GM19099 (cell line): ENCODE measurements around the gene HRNR.

Source experiments
- POLR2A ChIP-seq: IDR thresholded peaks from 3 replicates; pipeline ENCODE4 v1.6.1; 2011; ENCODE audit warnings: low read depth; ENCODE audit not compliant: insufficient read length; ENCODE audit errors: extremely low read depth

Gene HRNR

DNA sequence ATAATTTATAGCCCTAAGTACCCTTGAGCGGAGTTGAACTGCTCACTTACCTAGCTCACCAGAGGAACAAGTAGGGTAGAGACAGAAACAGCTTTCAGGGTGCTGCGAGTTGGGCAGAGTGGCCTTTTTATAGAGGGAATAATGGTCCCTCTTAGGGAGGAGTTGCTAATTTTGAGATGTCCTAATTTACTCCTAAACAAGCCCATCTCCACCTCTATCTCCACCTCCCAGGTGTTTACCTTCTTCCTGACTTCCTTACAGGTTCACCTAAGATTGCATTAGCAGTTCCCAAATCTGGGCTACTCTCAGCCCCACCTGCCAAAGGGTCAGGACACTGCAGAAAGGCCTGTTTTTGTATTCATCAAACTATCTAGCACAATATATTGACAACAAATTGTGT lies at the start of gene HRNR:
TSS of gene HRNR (minus strand) at position 101 of the 400 bp plus-strand sequence. CDS start 940 bp downstream, outside the sequence.
- TF ChIP-seq POLR2A, result no peak

DNA sequence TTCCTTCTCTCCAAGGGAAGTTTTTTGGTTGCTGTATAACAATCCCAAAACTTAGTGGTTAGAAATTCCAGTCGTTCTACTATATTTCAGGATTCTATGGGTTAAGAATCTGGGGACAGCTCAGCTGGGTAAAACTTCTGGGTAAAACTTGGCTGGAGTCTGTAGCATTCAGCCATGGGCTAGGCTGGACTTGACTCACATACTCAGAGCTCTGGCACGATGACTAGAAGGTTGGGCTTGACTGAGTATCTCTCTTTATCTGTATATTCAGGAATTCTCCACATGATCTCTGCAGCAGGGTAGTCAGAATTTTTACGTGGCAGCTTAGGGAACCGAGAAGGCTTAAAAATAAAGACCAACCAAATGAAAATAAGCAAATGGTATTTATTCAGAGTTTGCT lies 28.2 kb upstream of the HRNR start:
- TF ChIP-seq POLR2A, result no peak

GRCh38 chr1:152251391-152251790 lies 27.4 kb upstream of the HRNR start:
- no peak for TF ChIP-seq POLR2A

DNA sequence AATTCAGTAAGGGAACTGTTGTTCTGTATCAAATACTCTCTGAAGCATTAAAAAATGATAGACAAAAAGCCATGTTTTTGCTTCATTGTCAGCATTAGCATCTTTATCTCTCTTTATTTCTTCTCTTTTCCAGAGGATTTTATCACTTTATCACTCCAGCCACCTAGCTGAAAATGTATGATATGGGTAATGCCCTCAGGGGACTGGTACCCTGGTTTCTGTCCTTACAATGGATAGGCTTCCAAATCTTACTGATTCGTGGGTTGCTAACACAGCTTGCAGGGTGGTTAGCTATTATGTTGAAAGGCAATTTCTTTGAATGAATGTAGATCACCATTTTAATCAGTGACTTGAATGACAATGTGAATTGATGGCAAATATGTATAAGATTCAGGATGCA lies 23.3 kb upstream of the HRNR start:
- no peak for TF ChIP-seq POLR2A

GRCh38 chr1:152244576-152245273 lies 20.7 kb upstream of the HRNR start:
- TF ChIP-seq POLR2A, result no peak

DNA sequence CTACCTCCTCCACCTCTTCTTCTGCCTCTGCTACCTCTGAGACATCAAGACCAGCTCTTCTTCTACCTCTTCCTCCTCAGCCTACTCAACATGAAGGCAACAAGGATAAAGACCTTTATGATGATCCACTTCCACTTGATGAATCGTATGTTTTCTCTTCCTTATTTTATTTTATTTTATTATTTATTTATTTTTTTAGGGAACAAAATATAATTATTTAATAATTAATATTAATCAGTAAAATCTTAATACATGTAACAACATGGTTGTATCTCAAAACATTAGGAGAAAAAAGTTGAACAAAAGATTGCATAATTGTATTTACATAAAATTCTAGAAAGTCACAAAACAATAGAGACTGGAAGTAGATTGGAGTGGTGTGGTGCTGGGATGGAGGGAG lies 13.1 kb upstream of the HRNR start:
- no peak for TF ChIP-seq POLR2A

- TF ChIP-seq POLR2A, result no peak
Observed at GRCh38 chr1:152228831-152229230, 4.8 kb upstream of the HRNR start.

DNA sequence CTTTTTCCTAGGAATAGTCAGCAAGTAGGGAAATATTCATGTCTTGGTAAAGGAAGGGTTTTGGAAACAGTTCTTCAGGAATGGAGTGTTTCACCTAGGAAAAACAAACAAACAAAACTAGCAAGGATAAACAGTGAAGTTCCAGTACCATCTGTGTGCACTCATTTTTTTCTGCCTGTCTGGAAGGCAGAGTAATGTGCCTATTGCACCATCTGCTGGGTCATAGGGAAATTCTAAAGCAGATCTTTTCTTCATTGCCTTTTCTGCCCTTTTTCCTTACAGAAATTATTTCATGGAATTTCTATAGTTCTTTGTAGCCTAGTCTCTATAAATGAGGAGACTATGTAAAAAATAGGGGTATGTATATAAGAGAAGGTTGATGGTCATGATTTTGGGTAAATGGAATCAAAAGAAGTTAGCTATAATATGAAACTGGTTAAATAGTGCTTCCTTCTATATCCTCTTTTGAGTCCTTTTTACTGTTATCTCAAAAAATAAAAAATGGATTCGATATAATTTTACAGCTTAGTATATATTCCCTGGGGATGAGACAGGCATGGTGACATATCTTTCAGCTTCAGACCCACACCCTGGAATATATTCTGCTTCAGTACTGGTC lies 3.4 kb upstream of the HRNR start:
- no peak for TF ChIP-seq POLR2A

- no peak for TF ChIP-seq POLR2A
Observed at GRCh38 chr1:152225678-152226077, 1.7 kb upstream of the HRNR start.

DNA sequence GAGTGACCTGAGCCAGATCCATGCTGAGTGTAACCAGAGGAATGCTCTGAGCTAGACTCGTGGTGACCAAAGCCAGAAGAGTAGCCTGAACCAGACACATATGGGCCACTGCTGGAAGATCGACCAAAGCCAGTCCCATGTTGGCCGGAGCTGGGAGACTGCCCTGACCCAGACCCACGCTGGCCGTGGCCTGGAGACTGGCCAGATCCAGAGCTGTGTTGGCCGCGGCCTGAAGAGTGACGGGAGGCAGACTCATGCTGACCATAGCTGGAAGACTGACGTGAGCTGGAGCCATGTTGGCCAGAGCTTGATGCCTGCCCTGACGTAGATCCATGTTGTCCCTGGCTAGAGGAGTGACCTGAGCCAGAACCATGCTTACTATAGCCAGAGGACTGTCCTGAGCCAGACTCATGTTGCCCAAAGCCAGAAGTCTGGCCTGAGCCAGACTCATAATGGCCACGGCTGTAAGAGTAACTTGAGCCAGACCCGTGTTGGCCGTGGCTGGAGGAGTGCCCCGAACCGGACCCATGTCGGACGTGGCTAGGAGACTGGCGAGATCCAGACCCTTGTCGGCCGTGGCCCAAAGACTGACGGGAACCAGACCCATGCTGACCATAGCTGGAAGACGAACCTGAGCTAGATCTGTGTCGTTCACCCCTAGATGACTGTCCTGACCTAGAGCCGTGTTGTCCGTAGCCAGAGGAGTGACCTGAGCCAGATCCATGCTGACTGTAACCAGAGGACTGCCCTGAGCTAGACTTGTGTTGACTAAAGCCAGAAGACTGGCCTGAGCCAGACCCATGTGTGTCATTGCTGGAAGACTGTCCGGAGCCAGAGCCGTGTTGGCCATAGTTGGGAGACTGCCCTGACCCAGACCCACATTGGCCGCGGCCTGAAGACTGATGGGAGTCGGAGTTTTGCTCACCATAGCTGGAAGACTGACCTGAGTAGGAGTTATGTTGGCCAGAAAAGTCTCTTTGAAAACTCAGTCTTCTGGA lies 3.5 kb downstream of the HRNR start:
- TF ChIP-seq POLR2A, result no peak

DNA sequence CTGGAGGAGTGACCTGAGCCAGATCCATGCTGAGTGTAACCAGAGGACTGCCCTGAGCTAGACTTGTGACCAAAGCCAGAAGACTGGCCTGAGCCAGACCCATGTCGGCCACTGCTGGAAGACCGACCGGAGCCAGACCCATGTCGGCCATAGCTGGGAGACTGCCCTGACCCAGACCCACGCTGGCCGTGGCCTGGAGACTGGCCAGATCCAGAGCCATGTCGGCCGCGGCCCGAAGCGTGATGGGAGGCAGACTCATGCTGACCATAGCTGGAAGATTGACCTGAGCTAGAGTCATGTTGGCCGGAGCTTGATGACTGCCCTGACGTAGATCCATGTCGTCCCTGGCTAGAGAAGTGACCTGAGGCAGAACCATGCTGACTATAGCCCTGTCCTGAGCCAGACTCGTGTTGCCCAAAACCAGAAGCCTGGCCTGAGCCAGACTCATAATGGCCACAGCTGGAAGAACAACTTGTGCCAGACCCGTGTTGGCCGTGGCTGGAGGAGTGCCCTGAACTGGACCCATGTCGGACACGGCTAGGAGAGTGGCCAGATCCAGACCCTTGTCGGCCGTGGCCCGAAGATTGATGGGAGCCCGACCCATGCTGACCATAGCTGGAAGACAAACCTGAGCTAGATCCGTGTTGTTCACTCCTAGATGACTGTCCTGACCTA lies 5.1 kb downstream of the HRNR start:
- no peak for TF ChIP-seq POLR2A

DNA sequence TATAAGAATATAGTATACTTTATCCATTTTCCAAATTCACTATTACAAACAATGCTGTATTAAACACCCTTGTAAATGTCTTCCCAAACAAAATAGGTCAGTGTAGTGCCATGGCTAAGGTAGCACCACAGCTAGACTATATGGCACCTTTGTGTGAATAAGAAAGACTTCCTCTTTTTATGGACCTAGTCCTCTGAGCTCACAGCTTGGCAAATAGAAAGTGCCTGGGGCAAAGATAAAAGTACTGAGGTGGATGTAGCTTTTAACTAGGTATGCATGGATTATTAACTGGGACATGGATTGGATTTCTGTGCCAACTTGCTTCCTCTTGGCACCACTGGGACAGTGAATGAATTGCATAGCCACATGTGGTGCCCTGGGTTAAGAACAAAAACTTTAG lies 25.0 kb downstream of the HRNR start:
- no peak for TF ChIP-seq POLR2A

- TF ChIP-seq POLR2A, result no peak
Observed at GRCh38 chr1:152197361-152197941, 26.5 kb downstream of the HRNR start.

DNA sequence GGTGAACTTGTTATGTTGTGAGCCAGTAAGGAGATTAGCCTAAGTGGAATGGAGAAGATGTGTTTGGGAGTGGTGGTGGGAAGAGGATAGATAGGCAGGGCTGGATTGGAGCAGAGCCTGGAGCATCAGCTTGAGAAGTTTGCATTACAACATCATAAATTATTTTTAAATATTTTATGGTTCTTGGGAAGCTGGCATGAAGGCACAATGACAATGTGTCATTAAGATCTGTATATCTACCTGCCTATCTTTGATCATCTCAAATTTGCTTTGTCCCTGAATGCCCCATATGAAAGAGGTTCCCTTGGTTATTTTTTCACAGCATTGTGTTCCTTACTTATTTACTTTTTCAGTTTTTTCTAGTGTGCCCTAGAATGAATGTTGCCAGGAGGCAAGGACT lies 32.3 kb downstream of the HRNR start:
- TF ChIP-seq POLR2A, result no peak

DNA sequence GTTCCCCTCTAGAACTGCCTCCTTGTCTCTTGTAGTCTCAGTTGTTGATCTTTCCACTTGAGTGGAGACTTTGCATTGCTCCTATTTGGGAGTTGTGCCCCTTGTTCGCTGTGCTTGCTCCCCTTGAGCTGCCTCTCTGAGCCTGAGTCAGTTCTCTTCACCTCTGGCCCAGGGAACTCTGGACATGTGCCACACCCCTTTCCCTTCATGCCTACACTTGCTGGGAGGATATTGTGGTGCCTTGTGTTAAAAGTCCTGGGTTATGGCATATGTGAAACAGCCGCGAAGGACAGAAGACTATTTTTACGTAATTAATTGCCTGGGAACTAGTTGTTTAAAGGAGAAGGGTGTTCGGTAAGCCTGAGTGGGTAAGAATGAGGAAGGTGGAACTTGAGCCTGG lies 32.7 kb downstream of the HRNR start:
- no peak for TF ChIP-seq POLR2A
